NT2/D1 (cell line): ENCODE data around the gene NAPB.
A peak's percentile ranks its signal among the peaks of the same experiment; 100 is the strongest.

Experiments
- DNase-seq: peaks from one replicate; pipeline ENCODE4 v3.0.0-alpha.2; 2011; ENCODE audit warnings: low read depth, low spot score
- H3K27me3 ChIP-seq: 2 replicates; pipeline ENCODE4 v1.6.0; 2011; ENCODE audit warnings: mild to moderate bottlenecking; ENCODE audit not compliant: insufficient read length, insufficient read depth
- H3K36me3 ChIP-seq: 2 replicates; pipeline ENCODE4 v1.6.1; 2011; ENCODE audit warnings: mild to moderate bottlenecking, low read length, mixed read lengths; ENCODE audit not compliant: insufficient read depth, insufficient read length
- H3K4me1 ChIP-seq: 2 replicates; pipeline ENCODE4 v1.5.1; 2011; ENCODE audit not compliant: insufficient read depth, insufficient read length
- H3K4me3 ChIP-seq: 2 replicates; pipeline ENCODE4 v1.5.1; 2011; ENCODE audit warnings: low read depth; ENCODE audit not compliant: insufficient read length
- H3K9ac ChIP-seq: 2 replicates; pipeline ENCODE4 v1.6.0; 2011; ENCODE audit warnings: low read depth; ENCODE audit not compliant: insufficient read length
- H3K9me3 ChIP-seq: 2 replicates; pipeline ENCODE4 v1.5.1; 2011; ENCODE audit warnings: mild to moderate bottlenecking, low read length; ENCODE audit not compliant: insufficient read depth
- SUZ12 ChIP-seq: IDR thresholded peaks from 2 replicates; pipeline ENCODE4 v1.6.1; 2011; ENCODE audit not compliant: insufficient read length, insufficient read depth; ENCODE audit errors: extremely low read depth
- YY1 ChIP-seq: IDR thresholded peaks from 2 replicates; pipeline ENCODE4 v1.6.1; 2011; ENCODE audit not compliant: insufficient read length, insufficient read depth
- ZNF274 ChIP-seq: IDR thresholded peaks from 2 replicates; pipeline ENCODE4 v1.6.1; 2011; ENCODE audit warnings: mild to moderate bottlenecking, low read depth, low read length

Gene NAPB

GRCh38 chr20:23339986-23340385 is 81.3 kb downstream of the NAPB start:
- Histone ChIP-seq H3K27me3 (no peaks in the 10 kb centered on the region), H3K9ac (peak overlapping the region; percentile 22), H3K4me3 (no peak overlapping the region)

DNA sequence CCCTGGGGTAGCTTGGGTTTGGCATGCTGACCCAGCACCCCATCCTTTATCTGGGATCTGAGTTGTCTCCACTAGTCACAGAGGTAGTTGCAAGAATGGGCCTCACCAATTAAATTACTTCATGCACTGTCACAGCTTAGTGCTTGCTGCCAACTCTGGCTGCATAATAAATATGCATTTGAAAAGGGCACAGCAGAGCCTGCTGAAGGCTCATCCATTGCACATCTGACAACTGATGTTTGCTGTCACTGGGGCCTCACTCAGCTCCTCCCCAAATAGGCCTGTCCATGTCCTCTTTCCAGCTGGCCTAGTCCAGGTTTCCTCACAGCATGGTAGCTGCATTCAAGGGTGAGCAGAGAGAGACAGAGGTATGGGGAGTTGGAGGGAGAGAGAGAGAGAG is 84.0 kb downstream of the NAPB start:
- Histone ChIP-seq H3K27me3 (no peaks in the 10 kb centered on the region), H3K9ac (no peak overlapping the region), H3K4me1 (peaks cover 6% of the 10 kb centered on the region), H3K36me3 (no peaks in the 10 kb centered on the region), H3K4me3 (no peak overlapping the region), H3K9me3 (no peaks in the 10 kb centered on the region)
- DNase-seq: no peak
- TF ChIP-seq YY1 (no peak), ZNF274 (no peak), SUZ12 (no peak)

More at GRCh38 chr20:23339986-23340385, 81.3 kb downstream of the NAPB start:
- no peak for DNase-seq
- Histone ChIP-seq H3K9me3 (peaks cover 4% of the 10 kb centered on the region; the same call in 1 of the 2 replicates), H3K36me3 (no peaks in the 10 kb centered on the region), H3K4me1 (peaks cover 6% of the 10 kb centered on the region)
- no peak for TF ChIP-seq SUZ12
- TF ChIP-seq ZNF274: no peak
- no peak for TF ChIP-seq YY1

DNA sequence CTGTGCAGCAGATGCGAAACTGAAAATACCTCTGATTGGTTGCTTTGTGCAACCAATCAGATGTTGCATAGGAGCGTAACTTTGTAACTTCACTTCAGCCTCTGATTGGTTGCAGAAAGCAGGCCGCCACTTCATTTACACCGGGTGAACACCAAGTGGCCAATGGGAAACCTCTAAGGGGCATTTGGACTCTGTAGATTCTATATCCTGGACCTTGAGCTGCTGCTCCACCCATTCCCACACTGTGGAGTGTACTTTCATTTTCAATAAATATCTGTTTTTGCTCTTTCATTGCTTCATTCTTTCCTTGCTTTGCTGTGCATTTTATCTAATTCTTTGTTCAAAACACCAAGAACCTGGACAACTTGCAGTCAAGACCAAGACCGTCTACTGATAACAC is 84.8 kb downstream of the NAPB start:
- H3K4me3 ChIP-seq: no peak overlapping the region
- no peaks in the 10 kb centered on the region for H3K27me3 ChIP-seq
- no peak for TF ChIP-seq SUZ12
- H3K36me3 ChIP-seq: no peaks in the 10 kb centered on the region
- no peaks in the 10 kb centered on the region for H3K9me3 ChIP-seq
- no peak overlapping the region for H3K9ac ChIP-seq
- H3K4me1 ChIP-seq: peaks cover 4% of the 10 kb centered on the region
- DNase-seq: no peak

- H3K9me3 ChIP-seq: no peaks in the 10 kb centered on the region
- TF ChIP-seq ZNF274 (no peak), YY1 (no peak), SUZ12 (no peak)
- H3K4me1 ChIP-seq: peaks cover 3% of the 10 kb centered on the region
- no peaks in the 10 kb centered on the region for H3K36me3 ChIP-seq
- no peak for DNase-seq
- no peak overlapping the region for H3K4me3 ChIP-seq
- H3K9ac ChIP-seq: no peak overlapping the region
- no peaks in the 10 kb centered on the region for H3K27me3 ChIP-seq
Measured at GRCh38 chr20:23335521-23335920, 85.8 kb downstream of the NAPB start.

DNA sequence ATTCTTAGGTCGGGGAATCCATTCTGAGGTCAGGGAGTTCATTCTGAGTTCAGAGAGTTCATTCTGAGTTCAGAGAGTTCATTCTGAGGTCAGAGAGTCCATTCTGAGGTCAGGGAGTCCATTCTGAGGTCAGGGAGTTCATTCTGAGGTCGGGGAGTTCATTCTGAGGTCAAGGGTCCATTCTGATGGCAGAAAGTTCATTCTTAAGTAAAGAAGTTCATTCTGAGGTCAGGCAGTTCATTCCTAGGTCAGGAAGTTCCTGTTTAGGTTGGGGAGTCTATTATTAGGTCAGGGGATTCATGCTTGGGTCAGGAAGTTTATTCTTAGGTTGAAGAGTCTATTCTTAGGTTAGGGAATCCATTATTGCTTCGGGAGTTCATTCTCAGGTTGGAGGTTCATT is 87.2 kb downstream of the NAPB start:
- DNase-seq: no peak
- Histone ChIP-seq H3K27me3 (no peaks in the 10 kb centered on the region), H3K4me3 (no peak overlapping the region), H3K36me3 (no peaks in the 10 kb centered on the region), H3K4me1 (peaks cover 3% of the 10 kb centered on the region), H3K9ac (no peak overlapping the region), H3K9me3 (peaks cover 7% of the 10 kb centered on the region; the same call in 1 of the 2 replicates)
- no peak for TF ChIP-seq SUZ12
- TF ChIP-seq ZNF274: no peak
- no peak for TF ChIP-seq YY1

- DNase-seq: no peak
- Histone ChIP-seq H3K4me3 (no peak overlapping the region), H3K9ac (no peak overlapping the region), H3K36me3 (no peaks in the 10 kb centered on the region), H3K9me3 (peaks cover 7% of the 10 kb centered on the region; the same call in 1 of the 2 replicates), H3K27me3 (no peaks in the 10 kb centered on the region), H3K4me1 (peaks cover under 1% of the 10 kb centered on the region)
- TF ChIP-seq SUZ12 (no peak), ZNF274 (no peak), YY1 (no peak)
Measured at GRCh38 chr20:23332467-23332866, 88.8 kb downstream of the NAPB start.

- H3K4me3 ChIP-seq: no peak overlapping the region
Measured at GRCh38 chr20:23331450-23332350, 89.6 kb downstream of the NAPB start.

More at GRCh38 chr20:23331450-23332350, 89.6 kb downstream of the NAPB start:
- no peak for TF ChIP-seq ZNF274
- Histone ChIP-seq H3K4me1 (no peaks in the 10 kb centered on the region), H3K27me3 (peaks cover 1% of the 10 kb centered on the region), H3K9me3 (peaks cover 7% of the 10 kb centered on the region; the same call in 1 of the 2 replicates), H3K9ac (no peak overlapping the region), H3K36me3 (no peaks in the 10 kb centered on the region)
- no peak for DNase-seq
